ENCODE data around the gene DPP3. TPM values are rescaled to one million over a fixed set of nuclear protein-coding genes. Genes with fewer than 3 reads are reported as not detected.

The DPP3 gene
- total RNA-seq, 1 experiment from 2014 or later = 86.7 TPM

DNA sequence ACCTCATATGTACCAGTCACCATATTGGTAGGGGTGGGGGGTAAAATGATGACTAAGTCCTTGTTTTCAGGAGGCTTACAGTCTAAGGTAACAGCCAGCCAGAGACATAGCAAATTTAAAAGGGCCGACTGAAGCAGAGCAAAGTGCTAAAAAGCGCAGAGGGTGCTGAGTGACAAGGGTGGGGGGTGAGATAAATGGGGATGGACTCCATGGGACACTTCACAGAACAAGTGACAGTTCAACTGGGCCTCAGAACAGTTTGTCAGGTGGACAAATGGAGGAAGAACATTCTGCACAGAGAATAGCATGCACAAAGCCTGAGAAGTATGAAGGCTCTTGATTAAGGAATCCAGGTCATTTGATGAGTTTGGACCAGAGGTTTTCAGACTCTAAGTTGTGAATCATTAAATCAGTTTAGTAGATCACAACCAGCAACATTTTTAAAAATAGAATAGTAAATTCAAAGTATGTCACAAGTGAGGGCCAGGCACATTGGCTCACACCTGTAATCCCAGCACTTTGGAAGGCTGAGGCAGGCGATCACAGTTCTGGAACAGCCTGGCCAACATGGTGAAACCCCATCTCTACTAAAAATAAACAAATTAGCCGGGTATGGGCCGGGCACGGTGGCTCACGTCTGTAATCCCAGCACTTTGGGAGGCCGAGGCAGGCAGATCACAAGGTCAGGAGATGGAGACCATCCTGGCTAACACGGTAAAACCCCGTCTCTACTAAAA lies 44.2 kb downstream of the DPP3 start:
- Mint-ChIP-seq H3K4me3 (no peak overlapping the region), H3K36me3 (peaks cover 25% of the 10 kb centered on the region), H3K27ac (no peak overlapping the region), H3K4me1 (peaks cover 3% of the 10 kb centered on the region), H3K27me3 (ENCODE audit: low read depth) (no peaks in the 10 kb centered on the region), H3K9me3 (no peaks in the 10 kb centered on the region)
- DNase-seq (ENCODE audit: low spot score) (no peak), ATAC-seq (no peak)
- CTCF ChIA-PET = no interaction called here
- POLR2A ChIA-PET = no interaction called here
- TF ChIP-seq, protein P1, sequence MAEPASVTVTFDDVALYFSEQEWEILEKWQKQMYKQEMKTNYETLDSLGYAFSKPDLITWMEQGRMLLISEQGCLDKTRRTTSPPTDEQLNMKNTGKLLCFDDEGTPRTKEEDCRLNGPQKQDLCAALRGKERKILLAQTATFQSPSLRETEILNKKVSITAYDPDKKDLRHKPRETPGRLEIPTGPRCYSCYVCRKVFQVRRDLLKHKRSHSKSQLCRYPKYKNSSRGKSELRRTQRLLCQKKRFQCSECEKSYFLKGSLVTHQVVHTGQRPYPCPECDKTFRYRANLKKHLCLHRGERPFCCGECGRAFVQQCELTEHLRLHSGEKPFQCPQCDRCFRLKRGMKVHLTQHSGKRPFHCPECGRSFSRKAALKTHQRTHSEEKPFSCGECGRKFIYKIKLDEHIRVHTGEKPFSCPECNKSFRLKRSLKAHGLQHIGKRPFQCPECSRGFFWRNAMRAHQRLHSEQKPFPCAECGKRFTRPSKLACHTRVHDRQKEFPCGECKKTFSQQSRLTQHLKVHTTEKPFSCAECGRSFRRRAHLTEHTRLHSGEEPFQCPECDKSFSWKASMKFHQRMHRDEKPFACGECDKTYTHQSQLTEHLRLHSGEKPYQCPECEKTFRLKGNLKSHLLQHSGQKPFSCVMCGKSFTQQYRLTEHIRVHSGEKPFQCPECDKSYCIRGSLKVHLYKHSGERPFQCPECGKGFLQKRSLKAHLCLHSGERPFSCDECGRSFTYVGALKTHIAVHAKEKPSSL (CRISPR knock-in tag; conservative IDR thresholded peaks at IDR 0.05) = no peak
- no peak for TF ChIP-seq GRHL2 (CRISPR knock-in tag; IDR thresholded peaks at IDR 0.05; ENCODE audit: insufficient replicate concordance, severe bottlenecking)
- no peak for TF ChIP-seq CBFB (CRISPR knock-in tag; IDR thresholded peaks at IDR 0.05; ENCODE audit: low read depth)
- TF ChIP-seq, protein P2, sequence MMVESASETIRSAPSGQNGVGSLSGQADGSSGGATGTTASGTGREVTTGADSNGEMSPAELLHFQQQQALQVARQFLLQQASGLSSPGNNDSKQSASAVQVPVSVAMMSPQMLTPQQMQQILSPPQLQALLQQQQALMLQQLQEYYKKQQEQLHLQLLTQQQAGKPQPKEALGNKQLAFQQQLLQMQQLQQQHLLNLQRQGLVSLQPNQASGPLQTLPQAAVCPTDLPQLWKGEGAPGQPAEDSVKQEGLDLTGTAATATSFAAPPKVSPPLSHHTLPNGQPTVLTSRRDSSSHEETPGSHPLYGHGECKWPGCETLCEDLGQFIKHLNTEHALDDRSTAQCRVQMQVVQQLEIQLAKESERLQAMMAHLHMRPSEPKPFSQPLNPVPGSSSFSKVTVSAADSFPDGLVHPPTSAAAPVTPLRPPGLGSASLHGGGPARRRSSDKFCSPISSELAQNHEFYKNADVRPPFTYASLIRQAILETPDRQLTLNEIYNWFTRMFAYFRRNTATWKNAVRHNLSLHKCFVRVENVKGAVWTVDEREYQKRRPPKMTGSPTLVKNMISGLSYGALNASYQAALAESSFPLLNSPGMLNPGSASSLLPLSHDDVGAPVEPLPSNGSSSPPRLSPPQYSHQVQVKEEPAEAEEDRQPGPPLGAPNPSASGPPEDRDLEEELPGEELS (CRISPR knock-in tag; IDR thresholded peaks at IDR 0.05) = no peak
- TF ChIP-seq, protein P3, sequence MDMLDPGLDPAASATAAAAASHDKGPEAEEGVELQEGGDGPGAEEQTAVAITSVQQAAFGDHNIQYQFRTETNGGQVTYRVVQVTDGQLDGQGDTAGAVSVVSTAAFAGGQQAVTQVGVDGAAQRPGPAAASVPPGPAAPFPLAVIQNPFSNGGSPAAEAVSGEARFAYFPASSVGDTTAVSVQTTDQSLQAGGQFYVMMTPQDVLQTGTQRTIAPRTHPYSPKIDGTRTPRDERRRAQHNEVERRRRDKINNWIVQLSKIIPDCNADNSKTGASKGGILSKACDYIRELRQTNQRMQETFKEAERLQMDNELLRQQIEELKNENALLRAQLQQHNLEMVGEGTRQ (CRISPR knock-in tag; IDR thresholded peaks at IDR 0.05) = no peak
- TF ChIP-seq, protein P4, sequence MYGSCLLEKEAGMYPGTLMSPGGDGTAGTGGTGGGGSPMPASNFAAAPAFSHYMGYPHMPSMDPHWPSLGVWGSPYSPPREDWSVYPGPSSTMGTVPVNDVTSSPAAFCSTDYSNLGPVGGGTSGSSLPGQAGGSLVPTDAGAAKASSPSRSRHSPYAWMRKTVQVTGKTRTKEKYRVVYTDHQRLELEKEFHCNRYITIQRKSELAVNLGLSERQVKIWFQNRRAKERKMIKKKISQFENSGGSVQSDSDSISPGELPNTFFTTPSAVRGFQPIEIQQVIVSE (CRISPR knock-in tag; IDR thresholded peaks at IDR 0.05; ENCODE audit: borderline replicate concordance) = no peak
- TF ChIP-seq, protein P5, sequence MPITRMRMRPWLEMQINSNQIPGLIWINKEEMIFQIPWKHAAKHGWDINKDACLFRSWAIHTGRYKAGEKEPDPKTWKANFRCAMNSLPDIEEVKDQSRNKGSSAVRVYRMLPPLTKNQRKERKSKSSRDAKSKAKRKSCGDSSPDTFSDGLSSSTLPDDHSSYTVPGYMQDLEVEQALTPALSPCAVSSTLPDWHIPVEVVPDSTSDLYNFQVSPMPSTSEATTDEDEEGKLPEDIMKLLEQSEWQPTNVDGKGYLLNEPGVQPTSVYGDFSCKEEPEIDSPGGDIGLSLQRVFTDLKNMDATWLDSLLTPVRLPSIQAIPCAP (CRISPR knock-in tag; IDR thresholded peaks at IDR 0.05) = no peak
- TF ChIP-seq, protein P6, sequence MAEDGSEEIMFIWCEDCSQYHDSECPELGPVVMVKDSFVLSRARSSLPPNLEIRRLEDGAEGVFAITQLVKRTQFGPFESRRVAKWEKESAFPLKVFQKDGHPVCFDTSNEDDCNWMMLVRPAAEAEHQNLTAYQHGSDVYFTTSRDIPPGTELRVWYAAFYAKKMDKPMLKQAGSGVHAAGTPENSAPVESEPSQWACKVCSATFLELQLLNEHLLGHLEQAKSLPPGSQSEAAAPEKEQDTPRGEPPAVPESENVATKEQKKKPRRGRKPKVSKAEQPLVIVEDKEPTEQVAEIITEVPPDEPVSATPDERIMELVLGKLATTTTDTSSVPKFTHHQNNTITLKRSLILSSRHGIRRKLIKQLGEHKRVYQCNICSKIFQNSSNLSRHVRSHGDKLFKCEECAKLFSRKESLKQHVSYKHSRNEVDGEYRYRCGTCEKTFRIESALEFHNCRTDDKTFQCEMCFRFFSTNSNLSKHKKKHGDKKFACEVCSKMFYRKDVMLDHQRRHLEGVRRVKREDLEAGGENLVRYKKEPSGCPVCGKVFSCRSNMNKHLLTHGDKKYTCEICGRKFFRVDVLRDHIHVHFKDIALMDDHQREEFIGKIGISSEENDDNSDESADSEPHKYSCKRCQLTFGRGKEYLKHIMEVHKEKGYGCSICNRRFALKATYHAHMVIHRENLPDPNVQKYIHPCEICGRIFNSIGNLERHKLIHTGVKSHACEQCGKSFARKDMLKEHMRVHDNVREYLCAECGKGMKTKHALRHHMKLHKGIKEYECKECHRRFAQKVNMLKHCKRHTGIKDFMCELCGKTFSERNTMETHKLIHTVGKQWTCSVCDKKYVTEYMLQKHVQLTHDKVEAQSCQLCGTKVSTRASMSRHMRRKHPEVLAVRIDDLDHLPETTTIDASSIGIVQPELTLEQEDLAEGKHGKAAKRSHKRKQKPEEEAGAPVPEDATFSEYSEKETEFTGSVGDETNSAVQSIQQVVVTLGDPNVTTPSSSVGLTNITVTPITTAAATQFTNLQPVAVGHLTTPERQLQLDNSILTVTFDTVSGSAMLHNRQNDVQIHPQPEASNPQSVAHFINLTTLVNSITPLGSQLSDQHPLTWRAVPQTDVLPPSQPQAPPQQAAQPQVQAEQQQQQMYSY (CRISPR knock-in tag; IDR thresholded peaks at IDR 0.05) = no peak
- TF ChIP-seq ZNF423 (CRISPR knock-in tag; IDR thresholded peaks at IDR 0.05) = no peak
- TF ChIP-seq, protein P7, sequence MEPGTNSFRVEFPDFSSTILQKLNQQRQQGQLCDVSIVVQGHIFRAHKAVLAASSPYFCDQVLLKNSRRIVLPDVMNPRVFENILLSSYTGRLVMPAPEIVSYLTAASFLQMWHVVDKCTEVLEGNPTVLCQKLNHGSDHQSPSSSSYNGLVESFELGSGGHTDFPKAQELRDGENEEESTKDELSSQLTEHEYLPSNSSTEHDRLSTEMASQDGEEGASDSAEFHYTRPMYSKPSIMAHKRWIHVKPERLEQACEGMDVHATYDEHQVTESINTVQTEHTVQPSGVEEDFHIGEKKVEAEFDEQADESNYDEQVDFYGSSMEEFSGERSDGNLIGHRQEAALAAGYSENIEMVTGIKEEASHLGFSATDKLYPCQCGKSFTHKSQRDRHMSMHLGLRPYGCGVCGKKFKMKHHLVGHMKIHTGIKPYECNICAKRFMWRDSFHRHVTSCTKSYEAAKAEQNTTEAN (CRISPR knock-in tag; IDR thresholded peaks at IDR 0.05) = no peak
- TF ChIP-seq NFYB (CRISPR knock-in tag; conservative IDR thresholded peaks at IDR 0.05; ENCODE audit: low read depth) = no peak
- TF ChIP-seq, protein P8, sequence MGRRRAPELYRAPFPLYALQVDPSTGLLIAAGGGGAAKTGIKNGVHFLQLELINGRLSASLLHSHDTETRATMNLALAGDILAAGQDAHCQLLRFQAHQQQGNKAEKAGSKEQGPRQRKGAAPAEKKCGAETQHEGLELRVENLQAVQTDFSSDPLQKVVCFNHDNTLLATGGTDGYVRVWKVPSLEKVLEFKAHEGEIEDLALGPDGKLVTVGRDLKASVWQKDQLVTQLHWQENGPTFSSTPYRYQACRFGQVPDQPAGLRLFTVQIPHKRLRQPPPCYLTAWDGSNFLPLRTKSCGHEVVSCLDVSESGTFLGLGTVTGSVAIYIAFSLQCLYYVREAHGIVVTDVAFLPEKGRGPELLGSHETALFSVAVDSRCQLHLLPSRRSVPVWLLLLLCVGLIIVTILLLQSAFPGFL (CRISPR knock-in tag; IDR thresholded peaks at IDR 0.05; ENCODE audit: borderline replicate concordance) = no peak
- no peak for TF ChIP-seq TCF7 (CRISPR knock-in tag; IDR thresholded peaks at IDR 0.05; ENCODE audit: low read depth)
- no peak for TF ChIP-seq ZNF317 (CRISPR knock-in tag; IDR thresholded peaks at IDR 0.05; ENCODE audit: borderline replicate concordance, low read depth)
- TF ChIP-seq, protein P9, sequence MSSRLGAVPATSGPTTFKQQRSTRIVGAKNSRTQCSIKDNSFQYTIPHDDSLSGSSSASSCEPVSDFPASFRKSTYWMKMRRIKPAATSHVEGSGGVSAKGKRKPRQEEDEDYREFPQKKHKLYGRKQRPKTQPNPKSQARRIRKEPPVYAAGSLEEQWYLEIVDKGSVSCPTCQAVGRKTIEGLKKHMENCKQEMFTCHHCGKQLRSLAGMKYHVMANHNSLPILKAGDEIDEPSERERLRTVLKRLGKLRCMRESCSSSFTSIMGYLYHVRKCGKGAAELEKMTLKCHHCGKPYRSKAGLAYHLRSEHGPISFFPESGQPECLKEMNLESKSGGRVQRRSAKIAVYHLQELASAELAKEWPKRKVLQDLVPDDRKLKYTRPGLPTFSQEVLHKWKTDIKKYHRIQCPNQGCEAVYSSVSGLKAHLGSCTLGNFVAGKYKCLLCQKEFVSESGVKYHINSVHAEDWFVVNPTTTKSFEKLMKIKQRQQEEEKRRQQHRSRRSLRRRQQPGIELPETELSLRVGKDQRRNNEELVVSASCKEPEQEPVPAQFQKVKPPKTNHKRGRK (CRISPR knock-in tag; IDR thresholded peaks at IDR 0.05; ENCODE audit: borderline replicate concordance) = no peak

Data from WTC11 (cell line).